Vagina (tissue), 2 donors: ENCODE measurements around the gene CFI. TPM values are rescaled to one million over a fixed set of nuclear protein-coding genes. Genes with fewer than 3 reads are reported as not detected.

Experiments
- DNase-seq, 2 donors: peaks; one replicate each; pipeline ENCODE4 v3.0.0-alpha.2; 2017; ENCODE audit errors: extremely low spot score in 2 of 2
- H3K27ac ChIP-seq: fragments of 200-600 bp; sonication (generic); one replicate; pipeline ENCODE4 v1.5.1; 2019
- H3K27me3 ChIP-seq: fragments of 200-600 bp; sonication (generic); one replicate; pipeline ENCODE4 v1.5.1; 2019
- H3K36me3 ChIP-seq, 2 donors: fragments of 200-600 bp; sonication (generic); one replicate each; pipeline ENCODE4 v1.5.1; 2017 to 2019
- H3K4me1 ChIP-seq: fragments of 200-600 bp; sonication (generic); one replicate; pipeline ENCODE4 v1.5.1; 2019
- H3K4me3 ChIP-seq, 2 donors: fragments of 200-600 bp; sonication (generic); 1 replicate in 1 of 2; 2 replicates in 1 of 2; pipeline ENCODE4 v1.5.1; 2016 to 2019
- H3K9me3 ChIP-seq: fragments of 200-600 bp; sonication (generic); one replicate; pipeline ENCODE4 v1.5.1; 2019
- CTCF ChIP-seq, 3 experiments: fragments of 450-650 bp in 2 of 3; fragments of 200-600 bp in 1 of 3; sonication (generic) in 1 of 3; IDR thresholded peaks; one replicate each; pipeline ENCODE4 v1.5.1; 2017 to 2019; ENCODE audit warnings: antibody characterized with exemption in 3 of 3, mild to moderate bottlenecking in 2 of 3, moderate library complexity in 2 of 3
- POLR2A ChIP-seq, 2 donors: fragments of 450-650 bp; IDR thresholded peaks; one replicate each; pipeline ENCODE4 v1.6.1; 2017; ENCODE audit warnings: antibody characterized with exemption in 2 of 2, mild to moderate bottlenecking in 2 of 2, moderate library complexity in 2 of 2
- POLR2AphosphoS5 ChIP-seq, 2 donors: sonication (generic); formaldehyde crosslinking; IDR thresholded peaks; one replicate each; pipeline ENCODE4 v1.9.0; 2017; ENCODE audit warnings: antibody characterized with exemption in 2 of 2, mild to moderate bottlenecking in 2 of 2, low read depth in 1 of 2; ENCODE audit not compliant: insufficient read depth in 1 of 2
- intact Hi-C: fragments of 100-400 bp; cut with DNase I; formaldehyde crosslinking; loops from one replicate; pipeline ENCODE4 v1.15.1; 2023
- total RNA-seq: library from RNA; depleted of rRNA; stranded (reverse); fragments of >200 nt; gene quantifications from one replicate; pipeline ENCODE4 v1.2.3, GENCODE V29; 2016

The CFI gene
- total RNA-seq, 1 donor from 2014 or later, result 15.0 TPM

DNA sequence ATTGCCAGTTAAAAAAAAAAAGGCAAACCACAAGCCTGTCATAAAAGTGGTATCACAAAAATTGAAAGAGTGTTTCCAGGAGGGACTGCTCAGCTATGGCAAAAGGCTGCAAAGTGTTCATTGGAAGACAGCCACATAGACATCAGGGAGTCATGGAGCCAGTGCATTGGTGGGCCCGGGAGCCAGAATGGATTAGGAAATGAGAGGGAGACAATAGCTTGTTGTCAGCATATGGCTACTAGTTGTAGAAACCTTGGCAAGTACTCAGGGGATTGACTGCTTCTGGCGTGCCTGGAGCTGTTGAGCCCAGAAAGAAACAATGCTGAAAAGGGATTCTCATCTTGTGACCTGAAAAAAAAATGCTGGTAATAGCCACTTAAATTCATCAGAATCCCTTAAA, 18.8 kb upstream of the CFI start:
- no peak for DNase-seq
- Histone ChIP-seq H3K36me3 (peaks cover 0 to 35% of the 10 kb centered on the region in 2 donors), H3K4me3 (no peak overlapping the region), H3K9me3 (no peaks in the 10 kb centered on the region), H3K27me3 (no peaks in the 10 kb centered on the region), H3K4me1 (peaks cover 21% of the 10 kb centered on the region), H3K27ac (no peak overlapping the region)
- no peak for TF ChIP-seq POLR2A (IDR thresholded peaks at IDR 0.05)
- intact Hi-C loops, result no loop called here

GRCh38 chr4:109818268-109818667, 16.5 kb upstream of the CFI start:
- DNase-seq, result no peak
- intact Hi-C loops, result loop anchor here (10.0 kb wide), 1 partner anchor 393 kb away; no protein-coding TSS in a partner anchor
- Histone ChIP-seq H3K27me3 (no peaks in the 10 kb centered on the region), H3K4me1 (peaks cover 29% of the 10 kb centered on the region), H3K9me3 (no peaks in the 10 kb centered on the region), H3K4me3 (no peak overlapping the region), H3K36me3 (peaks cover 0 to 25% of the 10 kb centered on the region in 2 donors), H3K27ac (no peak overlapping the region)
- TF ChIP-seq POLR2AphosphoS5 (IDR thresholded peaks at IDR 0.05; ENCODE audit: insufficient read depth in 1 of 2, low read depth in 1 of 2) (no peak), CTCF (IDR thresholded peaks at IDR 0.05) (no peak), POLR2A (IDR thresholded peaks at IDR 0.05) (no peak)

DNA sequence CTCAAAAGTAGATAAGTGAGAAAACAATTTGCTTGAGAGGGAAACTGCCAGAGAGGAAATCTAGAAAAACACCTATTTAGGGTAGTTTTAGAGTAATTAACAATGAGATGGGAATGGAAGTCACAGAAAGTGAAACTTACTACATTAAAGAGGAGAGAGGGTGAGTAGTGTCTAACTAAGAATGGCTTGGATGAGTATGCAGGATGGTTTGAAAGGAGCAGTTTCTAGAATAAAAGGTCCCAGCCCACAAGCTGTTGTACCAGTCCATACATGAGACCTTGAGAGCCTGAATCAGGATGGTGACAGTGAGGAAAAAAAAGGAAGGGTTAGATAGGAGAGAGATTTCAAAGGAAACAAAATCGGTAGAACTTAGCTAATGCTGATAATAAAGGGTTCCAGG, 15.1 kb upstream of the CFI start:
- Histone ChIP-seq H3K4me3 (no peak overlapping the region), H3K36me3 (peaks cover 0 to 18% of the 10 kb centered on the region in 2 donors), H3K27ac (no peak overlapping the region), H3K4me1 (peaks cover 29% of the 10 kb centered on the region), H3K9me3 (no peaks in the 10 kb centered on the region), H3K27me3 (no peaks in the 10 kb centered on the region)
- DNase-seq, result no peak
- intact Hi-C loops, result loop anchor here (10.0 kb wide), 1 partner anchor 392 kb away; no protein-coding TSS in a partner anchor
- TF ChIP-seq POLR2AphosphoS5 (IDR thresholded peaks at IDR 0.05; ENCODE audit: insufficient read depth in 1 of 2, low read depth in 1 of 2) (no peak), POLR2A (IDR thresholded peaks at IDR 0.05) (no peak), CTCF (IDR thresholded peaks at IDR 0.05) (no peak)

- peaks cover 27% of the 10 kb centered on the region for H3K4me1 ChIP-seq
- TF ChIP-seq CTCF (IDR thresholded peaks at IDR 0.05), result no peak
- no peak for TF ChIP-seq POLR2AphosphoS5 (IDR thresholded peaks at IDR 0.05; ENCODE audit: insufficient read depth in 1 of 2, low read depth in 1 of 2)
- TF ChIP-seq POLR2A (IDR thresholded peaks at IDR 0.05), result no peak
- intact Hi-C loops, result loop anchor here (10.0 kb wide), 1 partner anchor 391 kb away; no protein-coding TSS in a partner anchor
- H3K27me3 ChIP-seq, result no peaks in the 10 kb centered on the region
- peak overlapping the region; percentile 86 for H3K27ac ChIP-seq
- no peak for DNase-seq
- H3K9me3 ChIP-seq, result no peaks in the 10 kb centered on the region
- peak overlapping the region; percentile 65 to 86 for H3K4me3 ChIP-seq
- peaks cover 0 to 18% of the 10 kb centered on the region in 2 donors for H3K36me3 ChIP-seq
These were observed 14.3 kb upstream of the CFI start for GRCh38 chr4:109816082-109816442.

GRCh38 chr4:109815151-109816081, 13.6 kb upstream of the CFI start, which contains the start of gene GAR1:
GAR1 (plus strand) TSS chr4:109815762; CDS start chr4:109816165, 403 bp downstream.
- peak in 1 of 2 donors; percentile 95 for DNase-seq
- peaks cover 0 to 13% of the 10 kb centered on the region in 2 donors for H3K36me3 ChIP-seq
- no peaks in the 10 kb centered on the region for H3K9me3 ChIP-seq
- peaks cover 22% of the 10 kb centered on the region for H3K4me1 ChIP-seq
- no peaks in the 10 kb centered on the region for H3K27me3 ChIP-seq
- intact Hi-C loops, result loop anchor here (10.0 kb wide), 1 partner anchor 391 kb away; no protein-coding TSS in a partner anchor
- TF ChIP-seq POLR2A (IDR thresholded peaks at IDR 0.05) (peak in 1 of 2 donors; percentile 3), POLR2AphosphoS5 (IDR thresholded peaks at IDR 0.05; ENCODE audit: insufficient read depth in 1 of 2, low read depth in 1 of 2) (peak; percentile 81 to 96), CTCF (IDR thresholded peaks at IDR 0.05) (no peak)
- peak within 1 kb of the TSS; percentile 86 for H3K27ac ChIP-seq
- peak within 1 kb of the TSS; percentile 65 to 86 for H3K4me3 ChIP-seq
